ENCODE results near the gene DONSON.
A peak's percentile ranks its signal among the peaks of the same experiment; 100 is the strongest.

Gene DONSON

DNA sequence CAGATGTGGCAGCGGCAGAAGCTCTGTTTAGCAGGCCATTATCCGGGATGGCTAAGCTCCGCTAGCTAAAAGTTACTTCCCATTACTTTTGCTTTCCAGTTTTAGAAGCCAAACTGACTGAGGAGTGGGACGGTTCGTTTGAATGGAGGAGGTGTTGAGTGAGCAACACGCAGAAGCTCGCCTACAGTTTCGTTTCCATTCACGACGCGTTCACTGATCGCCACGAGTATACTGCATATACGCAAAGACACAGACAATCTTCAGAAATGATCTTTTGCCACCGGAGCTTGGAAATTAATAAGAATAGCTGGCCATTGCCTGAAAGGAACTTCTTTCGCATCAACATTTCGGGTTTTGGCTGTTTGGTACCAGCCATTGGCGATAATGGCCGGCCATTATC, 31.0 kb downstream of the DONSON start:
- Histone ChIP-seq H3K36me3 (ENCODE audit: control insufficient read depth in 2 of 2, insufficient read depth in 1 of 2, low read length in 2 of 2) (peaks cover 80 to 97% of the 10 kb centered on the region in 2 experiments), H3K9me3 (ENCODE audit: control insufficient read depth, insufficient read depth, low read depth, low read length) (no peaks in the 10 kb centered on the region), H3K27ac (ENCODE audit: extremely low read depth, low read depth, low read length) (no peak overlapping the region), H3K4me3 (ENCODE audit: low read depth, low read length) (no peak overlapping the region), H3K4me1 (ENCODE audit: control insufficient read depth, insufficient read depth, low read length) (no peaks in the 10 kb centered on the region)
- POLR2A ChIA-PET, result interaction anchor here (0.5 to 1.1 kb wide), 4 partner anchors 10 to 81 kb away, joined by 3 to 6 read pairs (median 4); no protein-coding TSS in a partner anchor
- CTCF ChIA-PET, result interaction anchor here (0.5 to 1.3 kb wide), 3 partner anchors 25 to 359 kb away, joined by 3 to 4 read pairs (median 4); no protein-coding TSS in a partner anchor
- TF ChIP-seq ZNF658 (tag by site-specific recombination; IDR thresholded peaks at IDR 0.05) (no peak), ZNF157 (tag by site-specific recombination; IDR thresholded peaks at IDR 0.05) (peak; percentile 84)

DNA sequence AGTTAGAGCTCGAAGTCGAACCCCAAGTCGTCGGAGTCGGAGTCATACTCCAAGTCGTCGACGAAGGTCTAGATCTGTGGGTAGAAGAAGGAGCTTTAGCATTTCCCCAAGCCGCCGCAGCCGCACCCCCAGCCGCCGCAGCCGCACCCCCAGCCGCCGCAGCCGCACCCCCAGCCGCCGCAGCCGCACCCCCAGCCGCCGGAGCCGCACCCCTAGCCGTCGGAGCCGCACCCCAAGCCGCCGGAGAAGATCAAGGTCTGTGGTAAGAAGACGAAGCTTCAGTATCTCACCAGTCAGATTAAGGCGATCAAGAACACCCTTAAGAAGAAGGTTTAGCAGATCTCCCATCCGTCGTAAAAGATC, 33.5 kb downstream of the DONSON start:
- CTCF ChIA-PET, result interaction anchor here (1.1 kb wide), 1 partner anchor 11 kb away, joined by 3 read pairs; no protein-coding TSS in a partner anchor
- POLR2A ChIA-PET, result interaction anchor here (2.2 kb wide), 1 partner anchor 12 kb away, joined by 6 read pairs; the partner anchor contains the start of gene SON
- no peak for TF ChIP-seq MYNN (tag by site-specific recombination; IDR thresholded peaks at IDR 0.05; ENCODE audit: borderline replicate concordance)
- no peak for TF ChIP-seq ZNF792 (tag by site-specific recombination; IDR thresholded peaks at IDR 0.05)
- TF ChIP-seq, protein P1, sequence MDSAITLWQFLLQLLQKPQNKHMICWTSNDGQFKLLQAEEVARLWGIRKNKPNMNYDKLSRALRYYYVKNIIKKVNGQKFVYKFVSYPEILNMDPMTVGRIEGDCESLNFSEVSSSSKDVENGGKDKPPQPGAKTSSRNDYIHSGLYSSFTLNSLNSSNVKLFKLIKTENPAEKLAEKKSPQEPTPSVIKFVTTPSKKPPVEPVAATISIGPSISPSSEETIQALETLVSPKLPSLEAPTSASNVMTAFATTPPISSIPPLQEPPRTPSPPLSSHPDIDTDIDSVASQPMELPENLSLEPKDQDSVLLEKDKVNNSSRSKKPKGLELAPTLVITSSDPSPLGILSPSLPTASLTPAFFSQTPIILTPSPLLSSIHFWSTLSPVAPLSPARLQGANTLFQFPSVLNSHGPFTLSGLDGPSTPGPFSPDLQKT (IDR thresholded peaks at IDR 0.05; ENCODE audit: borderline replicate concordance, low read depth, low read length), result no peak
- no peak for TF ChIP-seq ZNF16 (tag by site-specific recombination; IDR thresholded peaks at IDR 0.05; ENCODE audit: low read depth)
- TF ChIP-seq, protein P2, sequence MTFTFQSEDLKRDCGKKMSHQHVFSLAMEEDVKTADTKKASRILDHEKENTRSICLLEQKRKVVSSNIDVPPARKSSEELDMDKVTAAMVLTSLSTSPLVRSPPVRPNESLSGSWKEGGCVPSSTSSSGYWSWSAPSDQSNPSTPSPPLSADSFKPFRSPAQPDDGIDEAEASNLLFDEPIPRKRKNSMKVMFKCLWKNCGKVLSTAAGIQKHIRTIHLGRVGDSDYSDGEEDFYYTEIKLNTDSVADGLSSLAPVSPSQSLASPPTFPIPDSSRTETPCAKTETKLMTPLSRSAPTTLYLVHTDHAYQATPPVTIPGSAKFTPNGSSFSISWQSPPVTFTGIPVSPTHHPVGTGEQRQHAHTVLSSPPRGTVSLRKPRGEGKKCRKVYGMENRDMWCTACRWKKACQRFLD (tag by site-specific recombination; IDR thresholded peaks at IDR 0.05), result no peak
- TF ChIP-seq, protein P3, sequence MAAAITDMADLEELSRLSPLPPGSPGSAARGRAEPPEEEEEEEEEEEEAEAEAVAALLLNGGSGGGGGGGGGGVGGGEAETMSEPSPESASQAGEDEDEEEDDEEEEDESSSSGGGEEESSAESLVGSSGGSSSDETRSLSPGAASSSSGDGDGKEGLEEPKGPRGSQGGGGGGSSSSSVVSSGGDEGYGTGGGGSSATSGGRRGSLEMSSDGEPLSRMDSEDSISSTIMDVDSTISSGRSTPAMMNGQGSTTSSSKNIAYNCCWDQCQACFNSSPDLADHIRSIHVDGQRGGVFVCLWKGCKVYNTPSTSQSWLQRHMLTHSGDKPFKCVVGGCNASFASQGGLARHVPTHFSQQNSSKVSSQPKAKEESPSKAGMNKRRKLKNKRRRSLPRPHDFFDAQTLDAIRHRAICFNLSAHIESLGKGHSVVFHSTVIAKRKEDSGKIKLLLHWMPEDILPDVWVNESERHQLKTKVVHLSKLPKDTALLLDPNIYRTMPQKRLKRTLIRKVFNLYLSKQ (tag by site-specific recombination; IDR thresholded peaks at IDR 0.05; ENCODE audit: borderline replicate concordance), result no peak
- TF ChIP-seq ZNF426 (tag by site-specific recombination; IDR thresholded peaks at IDR 0.05), result no peak
- no peak for TF ChIP-seq ZFP41 (tag by site-specific recombination; IDR thresholded peaks at IDR 0.05; ENCODE audit: borderline replicate concordance)
- no peak for TF ChIP-seq OVOL3 (tag by site-specific recombination; IDR thresholded peaks at IDR 0.05)
- no peak for TF ChIP-seq ZNF202 (tag by site-specific recombination; IDR thresholded peaks at IDR 0.05; ENCODE audit: borderline replicate concordance)
- TF ChIP-seq ZBTB7A (tag by site-specific recombination; IDR thresholded peaks at IDR 0.05; ENCODE audit: low read depth), result no peak
- no peak for TF ChIP-seq ZSCAN16 (tag by site-specific recombination; IDR thresholded peaks at IDR 0.05)
- no peak for TF ChIP-seq ZBTB20 (tag by site-specific recombination; IDR thresholded peaks at IDR 0.05)
- TF ChIP-seq ZNF830 (tag by site-specific recombination; IDR thresholded peaks at IDR 0.05; ENCODE audit: low read depth), result no peak
- no peak for TF ChIP-seq YY2 (tag by site-specific recombination; IDR thresholded peaks at IDR 0.05)
- no peaks in the 10 kb centered on the region for H3K4me1 ChIP-seq (ENCODE audit: control insufficient read depth, insufficient read depth, low read length)
- no peak overlapping the region for H3K4me3 ChIP-seq (ENCODE audit: low read depth, low read length)
- H3K27ac ChIP-seq (ENCODE audit: extremely low read depth, low read depth, low read length), result no peak overlapping the region
- peaks cover 58 to 99% of the 10 kb centered on the region in 2 experiments for H3K36me3 ChIP-seq (ENCODE audit: control insufficient read depth in 2 of 2, insufficient read depth in 1 of 2, low read length in 2 of 2)
- H3K9me3 ChIP-seq (ENCODE audit: control insufficient read depth, insufficient read depth, low read depth, low read length), result no peaks in the 10 kb centered on the region

DNA sequence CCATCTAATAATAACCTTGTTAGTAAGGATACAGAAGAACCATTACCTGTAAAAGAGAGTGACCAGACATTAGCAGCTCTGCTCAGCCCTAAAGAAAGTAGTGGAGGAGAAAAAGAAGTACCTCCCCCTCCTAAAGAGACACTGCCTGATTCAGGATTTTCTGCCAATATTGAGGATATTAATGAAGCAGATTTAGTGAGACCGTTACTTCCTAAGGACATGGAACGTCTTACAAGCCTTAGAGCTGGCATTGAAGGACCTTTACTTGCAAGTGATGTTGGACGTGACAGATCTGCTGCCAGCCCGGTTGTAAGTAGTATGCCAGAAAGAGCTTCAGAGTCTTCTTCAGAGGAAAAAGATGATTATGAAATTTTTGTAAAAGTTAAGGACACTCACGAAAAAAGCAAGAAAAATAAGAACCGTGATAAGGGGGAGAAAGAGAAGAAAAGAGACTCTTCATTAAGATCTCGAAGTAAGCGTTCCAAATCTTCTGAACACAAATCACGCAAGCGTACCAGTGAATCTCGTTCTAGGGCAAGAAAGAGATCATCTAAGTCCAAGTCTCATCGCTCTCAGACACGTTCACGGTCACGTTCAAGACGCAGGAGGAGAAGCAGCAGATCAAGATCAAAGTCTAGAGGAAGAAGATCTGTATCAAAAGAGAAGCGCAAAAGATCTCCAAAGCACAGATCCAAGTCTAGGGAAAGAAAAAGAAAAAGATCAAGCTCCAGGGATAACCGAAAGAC, 34.1 kb downstream of the DONSON start:
- no peaks in the 10 kb centered on the region for H3K4me1 ChIP-seq (ENCODE audit: control insufficient read depth, insufficient read depth, low read length)
- H3K27ac ChIP-seq (ENCODE audit: extremely low read depth, low read depth, low read length), result no peak overlapping the region
- no peak overlapping the region for H3K4me3 ChIP-seq (ENCODE audit: low read depth, low read length)
- TF ChIP-seq ZBTB8A (tag by site-specific recombination; IDR thresholded peaks at IDR 0.05) (no peak), ZBTB20 (tag by site-specific recombination; IDR thresholded peaks at IDR 0.05) (no peak), HOXA7 (CRISPR knock-in tag; IDR thresholded peaks at IDR 0.05; ENCODE audit: borderline replicate concordance) (no peak), YY1 (tag by site-specific recombination; IDR thresholded peaks at IDR 0.05) (no peak), TCF7L2 (IDR thresholded peaks at IDR 0.05; ENCODE audit: borderline replicate concordance, low read depth, low read length) (no peak)
- TF ChIP-seq, protein P4, sequence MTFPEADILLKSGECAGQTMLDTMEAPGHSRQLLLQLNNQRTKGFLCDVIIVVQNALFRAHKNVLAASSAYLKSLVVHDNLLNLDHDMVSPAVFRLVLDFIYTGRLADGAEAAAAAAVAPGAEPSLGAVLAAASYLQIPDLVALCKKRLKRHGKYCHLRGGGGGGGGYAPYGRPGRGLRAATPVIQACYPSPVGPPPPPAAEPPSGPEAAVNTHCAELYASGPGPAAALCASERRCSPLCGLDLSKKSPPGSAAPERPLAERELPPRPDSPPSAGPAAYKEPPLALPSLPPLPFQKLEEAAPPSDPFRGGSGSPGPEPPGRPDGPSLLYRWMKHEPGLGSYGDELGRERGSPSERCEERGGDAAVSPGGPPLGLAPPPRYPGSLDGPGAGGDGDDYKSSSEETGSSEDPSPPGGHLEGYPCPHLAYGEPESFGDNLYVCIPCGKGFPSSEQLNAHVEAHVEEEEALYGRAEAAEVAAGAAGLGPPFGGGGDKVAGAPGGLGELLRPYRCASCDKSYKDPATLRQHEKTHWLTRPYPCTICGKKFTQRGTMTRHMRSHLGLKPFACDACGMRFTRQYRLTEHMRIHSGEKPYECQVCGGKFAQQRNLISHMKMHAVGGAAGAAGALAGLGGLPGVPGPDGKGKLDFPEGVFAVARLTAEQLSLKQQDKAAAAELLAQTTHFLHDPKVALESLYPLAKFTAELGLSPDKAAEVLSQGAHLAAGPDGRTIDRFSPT (tag by site-specific recombination; IDR thresholded peaks at IDR 0.05), result no peak
- no peaks in the 10 kb centered on the region for H3K9me3 ChIP-seq (ENCODE audit: control insufficient read depth, insufficient read depth, low read depth, low read length)
- CTCF ChIA-PET, result interaction anchor here (1.1 kb wide), 1 partner anchor 12 kb away, joined by 3 read pairs; no protein-coding TSS in a partner anchor
- peaks cover 54 to 99% of the 10 kb centered on the region in 2 experiments for H3K36me3 ChIP-seq (ENCODE audit: control insufficient read depth in 2 of 2, insufficient read depth in 1 of 2, low read length in 2 of 2)
- POLR2A ChIA-PET, result no interaction called here

All from HEK293 (cell line).